ENCODE data around the gene EIF4EBP2. TPM values are rescaled to one million over a fixed set of nuclear protein-coding genes. Genes with fewer than 3 reads are reported as not detected.

Gene EIF4EBP2
- total and polyA plus RNA-seq, 2 experiments from 2014 or later = 42.0 to 131 TPM

- TF ChIP-seq ZNF462 (CRISPR knock-in tag; IDR thresholded peaks at IDR 0.05) (peak; percentile 77), EZH2phosphoT487 (IDR thresholded peaks at IDR 0.05; ENCODE audit: unreplicated experiment) (no peak), NANOG (IDR thresholded peaks at IDR 0.05; ENCODE audit: borderline replicate concordance) (peak; percentile 82), ZNF114 (CRISPR knock-in tag; IDR thresholded peaks at IDR 0.05) (0 out of 2 replicates have a peak, but pooled peaks have one; percentile 11), REST (IDR thresholded peaks at IDR 0.05; ENCODE audit: unreplicated experiment) (no peak), POLR2AphosphoS5 (IDR thresholded peaks at IDR 0.05; ENCODE audit: low read depth) (peak; percentile 28; the same call in 1 of the 2 replicates)
Measured at GRCh38 chr10:70455213-70455630, 51.3 kb downstream of the EIF4EBP2 start (continued).
